HepG2 (cell line): Measurements from ENCODE around the gene TOR4A. TPM values are rescaled to one million over a fixed set of nuclear protein-coding genes. Genes with fewer than 3 reads are reported as not detected.

Source experiments
- EP300 ChIP-seq, 3 experiments: sonication (generic) in 1 of 3; formaldehyde crosslinking in 1 of 3; IDR thresholded peaks; 2 replicates each; pipeline versions ENCODE4 v1.5.1 to v1.6.1; 2011 to 2020; ENCODE audit warnings: low read depth in 2 of 3, low read length in 2 of 3, borderline replicate concordance in 1 of 3, improper control_type of control experiment in 1 of 3, mild to moderate bottlenecking in 1 of 3, missing genetic modification reagents in 1 of 3, moderate library complexity in 1 of 3
- GATAD2A ChIP-seq: IDR thresholded peaks from 2 replicates; pipeline ENCODE4 v1.6.1; 2016
- RBM22 ChIP-seq: fragments of 200-400 bp; formaldehyde crosslinking; optimal IDR thresholded peaks from 2 replicates; pipeline ENCODE3; 2017; ENCODE audit warnings: mild to moderate bottlenecking, low read length, moderate library complexity
- SOX13 ChIP-seq, 3 experiments: fragments of 450-650 bp in 1 of 3; sonication (generic) in 1 of 3; formaldehyde crosslinking in 1 of 3; IDR thresholded peaks in 2 of 3; conservative IDR thresholded peaks in 1 of 3; 2 replicates each; pipeline versions ENCODE4 v1.5.0 to v1.6.1; 2016 to 2020; ENCODE audit warnings: antibody characterized with exemption in 1 of 3, mild to moderate bottlenecking in 1 of 3, missing compliant biosample characterization in 1 of 3, missing genetic modification reagents in 1 of 3, moderate library complexity in 1 of 3
- THAP7 ChIP-seq: sonication (generic); formaldehyde crosslinking; IDR thresholded peaks from 2 replicates; pipeline ENCODE4 v1.8.1; 2023; ENCODE audit warnings: mild to moderate bottlenecking, missing genetic modification reagents
- THAP9 ChIP-seq: sonication (generic); formaldehyde crosslinking; IDR thresholded peaks from 2 replicates; pipeline ENCODE4; 2020; ENCODE audit warnings: missing genetic modification reagents, mild to moderate bottlenecking, borderline replicate concordance
- ZBTB38 ChIP-seq: sonication (generic); formaldehyde crosslinking; IDR thresholded peaks from 2 replicates; pipeline ENCODE4 v1.5.1; 2020; ENCODE audit warnings: mild to moderate bottlenecking, missing genetic modification reagents
- ZBTB42 ChIP-seq: sonication (generic); formaldehyde crosslinking; IDR thresholded peaks from 2 replicates; pipeline ENCODE4 v1.5.0; 2020; ENCODE audit warnings: mild to moderate bottlenecking, missing genetic modification reagents
- ZFP36L1 ChIP-seq: sonication (generic); formaldehyde crosslinking; IDR thresholded peaks from 2 replicates; pipeline ENCODE4 v1.8.0; 2022; ENCODE audit warnings: mild to moderate bottlenecking, missing genetic modification reagents, moderate library complexity
- ZMAT3 ChIP-seq: sonication (generic); formaldehyde crosslinking; conservative IDR thresholded peaks from 2 replicates; pipeline ENCODE4 v1.7.0; 2021; ENCODE audit warnings: missing genetic modification reagents
- ZNF101 ChIP-seq: sonication (generic); formaldehyde crosslinking; IDR thresholded peaks from 2 replicates; pipeline ENCODE4 v1.4.0; 2020; ENCODE audit warnings: mild to moderate bottlenecking, low read depth, missing genetic modification reagents, borderline replicate concordance
- ZNF136 ChIP-seq: sonication (generic); formaldehyde crosslinking; IDR thresholded peaks from 2 replicates; pipeline ENCODE4 v1.8.1; 2022; ENCODE audit warnings: low read depth, mild to moderate bottlenecking, moderate library complexity, missing genetic modification reagents
- ZNF367 ChIP-seq: sonication (generic); formaldehyde crosslinking; IDR thresholded peaks from 2 replicates; pipeline ENCODE4 v1.4.0; 2020; ENCODE audit warnings: missing genetic modification reagents, borderline replicate concordance
- ZNF460 ChIP-seq: sonication (generic); formaldehyde crosslinking; IDR thresholded peaks from 2 replicates; pipeline ENCODE4 v1.5.1; 2020; ENCODE audit warnings: missing genetic modification reagents, mild to moderate bottlenecking, borderline replicate concordance
- ZNF484 ChIP-seq: sonication (generic); formaldehyde crosslinking; IDR thresholded peaks from 2 replicates; pipeline ENCODE4 v1.5.1; 2020; ENCODE audit warnings: mild to moderate bottlenecking, low read depth, missing genetic modification reagents, borderline replicate concordance
- ZNF569 ChIP-seq: sonication (generic); formaldehyde crosslinking; IDR thresholded peaks from 2 replicates; pipeline ENCODE4 v1.5.0; 2020; ENCODE audit warnings: mild to moderate bottlenecking, missing genetic modification reagents, moderate library complexity, borderline replicate concordance
- polyA plus RNA-seq, 8 experiments: library from polyadenylated mRNA; depleted of rRNA in 3 of 8; stranded (reverse) in 7 of 8; unstranded in 1 of 8; fragments of >200 nt; fragmentation: Illumina TruSeq in 4 of 8; extraction: Trizol in 4 of 8; gene quantifications; 2 replicates each; pipeline versions ENCODE4 v1.2.1 to v1.2.3, GENCODE V29; 2011 to 2016; ENCODE audit warnings: low read depth in 4 of 8, missing spikeins in 1 of 8, mixed read lengths in 1 of 8; ENCODE audit not compliant: insufficient read depth in 1 of 8
- total RNA-seq, 5 experiments: library from RNA; depleted of rRNA; stranded (reverse); fragments of >200 nt; fragmentation: Illumina TruSeq; extraction: Trizol; gene quantifications; 2 replicates each; pipeline ENCODE4 v1.2.3, GENCODE V29; 2016; ENCODE audit warnings: low read depth in 1 of 5
- TF ChIP-seq, protein P1 (sequence below): sonication (generic); formaldehyde crosslinking; IDR thresholded peaks from 2 replicates; pipeline ENCODE4 v1.8.1; 2022; ENCODE audit warnings: mild to moderate bottlenecking, missing genetic modification reagents
- TF ChIP-seq, protein P2 (sequence below): conservative IDR thresholded peaks from 2 replicates; pipeline ENCODE4 v1.6.1; 2018; ENCODE audit warnings: missing genetic modification reagents

The TOR4A gene
- total and polyA plus RNA-seq, 2 of the 13 experiments (the other 11 are each of a cell fraction or from before 2014, with no cell fraction given), result 11.1 to 14.2 TPM

- TF ChIP-seq THAP9 (CRISPR knock-in tag) (peak; percentile 55; the same call in 1 of the 2 replicates), ZNF484 (CRISPR knock-in tag) (no peak), ZNF101 (CRISPR knock-in tag) (no peak), EP300 (IDR thresholded peaks at IDR 0.05; ENCODE audit: low read depth in 2 of 2, low read length in 2 of 2) (no peak), EP300 (CRISPR knock-in tag; IDR thresholded peaks at IDR 0.05; ENCODE audit: borderline replicate concordance) (no peak; the same call in 1 of the 2 replicates), ZNF460 (CRISPR knock-in tag) (peak; percentile 66; the same call in 1 of the 2 replicates), ZNF367 (CRISPR knock-in tag) (0 out of 2 replicates have a peak, but pooled peaks have one; percentile 43), GATAD2A (CRISPR knock-in tag) (0 out of 2 replicates have a peak, but pooled peaks have one; percentile 6), ZNF136 (CRISPR knock-in tag) (no peak), ZBTB42 (CRISPR knock-in tag) (no peak), ZNF569 (no peak), RBM22 (no peak), ZMAT3 (peak; percentile 46; the same call in 1 of the 2 replicates), SOX13 (IDR thresholded peaks at IDR 0.05) (no peak), SOX13 (CRISPR knock-in tag; conservative IDR thresholded peaks at IDR 0.05 in 1 of 2, IDR thresholded peaks at IDR 0.05 in 1 of 2) (no peak), THAP7 (CRISPR knock-in tag) (no peak), ZFP36L1 (CRISPR knock-in tag) (no peak), ZBTB38 (CRISPR knock-in tag) (peak; percentile 40; the same call in 1 of the 2 replicates)
- TF ChIP-seq, protein P1, sequence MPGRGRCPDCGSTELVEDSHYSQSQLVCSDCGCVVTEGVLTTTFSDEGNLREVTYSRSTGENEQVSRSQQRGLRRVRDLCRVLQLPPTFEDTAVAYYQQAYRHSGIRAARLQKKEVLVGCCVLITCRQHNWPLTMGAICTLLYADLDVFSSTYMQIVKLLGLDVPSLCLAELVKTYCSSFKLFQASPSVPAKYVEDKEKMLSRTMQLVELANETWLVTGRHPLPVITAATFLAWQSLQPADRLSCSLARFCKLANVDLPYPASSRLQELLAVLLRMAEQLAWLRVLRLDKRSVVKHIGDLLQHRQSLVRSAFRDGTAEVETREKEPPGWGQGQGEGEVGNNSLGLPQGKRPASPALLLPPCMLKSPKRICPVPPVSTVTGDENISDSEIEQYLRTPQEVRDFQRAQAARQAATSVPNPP (CRISPR knock-in tag), result no peak
- TF ChIP-seq, protein P2, sequence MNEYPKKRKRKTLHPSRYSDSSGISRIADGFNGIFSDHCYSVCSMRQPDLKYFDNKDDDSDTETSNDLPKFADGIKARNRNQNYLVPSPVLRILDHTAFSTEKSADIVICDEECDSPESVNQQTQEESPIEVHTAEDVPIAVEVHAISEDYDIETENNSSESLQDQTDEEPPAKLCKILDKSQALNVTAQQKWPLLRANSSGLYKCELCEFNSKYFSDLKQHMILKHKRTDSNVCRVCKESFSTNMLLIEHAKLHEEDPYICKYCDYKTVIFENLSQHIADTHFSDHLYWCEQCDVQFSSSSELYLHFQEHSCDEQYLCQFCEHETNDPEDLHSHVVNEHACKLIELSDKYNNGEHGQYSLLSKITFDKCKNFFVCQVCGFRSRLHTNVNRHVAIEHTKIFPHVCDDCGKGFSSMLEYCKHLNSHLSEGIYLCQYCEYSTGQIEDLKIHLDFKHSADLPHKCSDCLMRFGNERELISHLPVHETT (CRISPR knock-in tag), result peak; percentile 41; the same call in 1 of the 2 replicates
Observed at GRCh38 chr9:137229903-137230704, 47.4 kb upstream of the TOR4A start (continued).
